GM23248 (cell line): ENCODE results near the gene ANKS1B. TPM values are rescaled to one million over a fixed set of nuclear protein-coding genes. Genes with fewer than 3 reads are reported as not detected.

Experiments used
- DNase-seq: peaks from one replicate; pipeline ENCODE4 v3.0.0-alpha.2; 2015
- H2AFZ ChIP-seq: fragments of 200-600 bp; sonication (generic); 2 replicates; pipeline ENCODE4 v1.6.1; 2016; ENCODE audit warnings: antibody characterized with exemption
- H3F3A ChIP-seq: fragments of 200-600 bp; sonication (generic); 2 replicates; pipeline ENCODE4 v1.6.1; 2016; ENCODE audit warnings: mild to moderate bottlenecking, antibody characterized with exemption, mixed run types; ENCODE audit not compliant: insufficient read depth
- H3K27ac ChIP-seq: fragments of 200-600 bp; sonication (generic); 2 replicates; pipeline ENCODE4 v1.5.1; 2016; ENCODE audit warnings: mild to moderate bottlenecking
- H3K27me3 ChIP-seq: fragments of 200-600 bp; sonication (generic); replicated peaks from 2 replicates; pipeline ENCODE4 v1.6.1; 2016; ENCODE audit warnings: mild to moderate bottlenecking; ENCODE audit not compliant: insufficient read depth
- H3K36me3 ChIP-seq: fragments of 200-600 bp; sonication (generic); 2 replicates; pipeline ENCODE4 v1.6.1; 2016; ENCODE audit warnings: low read depth, mild to moderate bottlenecking
- H3K4me1 ChIP-seq: fragments of 200-600 bp; sonication (generic); 2 replicates; pipeline ENCODE4 v1.6.1; 2016; ENCODE audit warnings: mild to moderate bottlenecking; ENCODE audit not compliant: insufficient read depth
- H3K4me2 ChIP-seq: fragments of 200-600 bp; sonication (generic); one replicate; pipeline ENCODE4 v1.6.1; 2016; ENCODE audit warnings: mild to moderate bottlenecking; ENCODE audit not compliant: unreplicated experiment
- H3K4me3 ChIP-seq: fragments of 200-600 bp; sonication (generic); 2 replicates; pipeline ENCODE4 v1.5.1; 2016; ENCODE audit warnings: mild to moderate bottlenecking
- H3K79me2 ChIP-seq: fragments of 200-600 bp; sonication (generic); 2 replicates; pipeline ENCODE4 v1.6.1; 2016; ENCODE audit warnings: mild to moderate bottlenecking; ENCODE audit not compliant: insufficient read depth
- H3K9ac ChIP-seq: fragments of 200-600 bp; sonication (generic); 2 replicates; pipeline ENCODE4 v1.6.1; 2016; ENCODE audit warnings: mild to moderate bottlenecking
- H3K9me2 ChIP-seq: fragments of 200-600 bp; sonication (generic); 2 replicates; pipeline ENCODE4 v1.6.1; 2016; ENCODE audit warnings: mixed run types, mild to moderate bottlenecking, moderate library complexity; ENCODE audit not compliant: insufficient read depth
- H3K9me3 ChIP-seq: fragments of 200-600 bp; sonication (generic); one replicate; pipeline ENCODE4 v1.6.1; 2017; ENCODE audit warnings: low read depth
- H4K20me1 ChIP-seq: fragments of 200-600 bp; sonication (generic); 2 replicates; pipeline ENCODE4 v1.6.0; 2016; ENCODE audit not compliant: insufficient read depth
- EZH2 ChIP-seq: fragments of 200-600 bp; sonication (generic); IDR thresholded peaks from 2 replicates; pipeline ENCODE4 v1.6.1; 2018; ENCODE audit warnings: antibody characterized with exemption, mild to moderate bottlenecking; ENCODE audit not compliant: insufficient read depth, poor library complexity, severe bottlenecking
- EZH2phosphoT487 ChIP-seq: fragments of 200-600 bp; sonication (generic); IDR thresholded peaks from 2 replicates; pipeline ENCODE4 v1.6.1; 2018; ENCODE audit warnings: antibody characterized with exemption, moderate library complexity, mild to moderate bottlenecking, low read depth; ENCODE audit not compliant: insufficient read depth
- WGBS, 2 experiments: methylation state at CpG; one replicate each; pipeline ENCODE4 v1.1.6; 2015 to 2017; ENCODE audit warnings: low lambda C conversion rate in 2 of 2, low coverage in 1 of 2; ENCODE audit errors: missing lambda C conversion rate in 2 of 2; 5-methylcytosine and 5-hydroxymethylcytosine counted together
- in situ Hi-C: fragments of 300-500 bp; cut with MboI; formaldehyde crosslinking; loops from 2 replicates; pipeline ENCODE4 v1.15.0; 2020
- polyA plus RNA-seq: library from polyadenylated mRNA; unstranded; fragments of >200 nt; fragmentation: Nextera tagmentation; extraction: Ambion mirVana; gene quantifications from 2 replicates; pipeline ENCODE4 v1.2.1, GENCODE V29; 2016
- total RNA-seq: library from RNA; depleted of rRNA; stranded (reverse); fragments of >200 nt; shearing (Covaris generic); gene quantifications from 2 replicates; pipeline ENCODE4 v1.2.3, GENCODE V29; 2014

The ANKS1B gene
- total and polyA plus RNA-seq, 2 experiments from 2014 or later = not detected

- WGBS, 2 experiments = 19 to 38% methylated on average over 1 of the region's 1 CpG
- in situ Hi-C loops = no loop called here
- H4K20me1 ChIP-seq = no peaks in the 10 kb centered on the region
- H3K27ac ChIP-seq = no peak overlapping the region
- H3K9ac ChIP-seq = no peak overlapping the region
- no peak overlapping the region for H2AFZ ChIP-seq
- H3K9me2 ChIP-seq = no peaks in the 10 kb centered on the region
- no peaks in the 10 kb centered on the region for H3F3A ChIP-seq
- no peak overlapping the region for H3K4me3 ChIP-seq
- no peak for TF ChIP-seq EZH2
- TF ChIP-seq EZH2phosphoT487 = no peak
- no peak overlapping the region for H3K4me2 ChIP-seq
- no peaks in the 10 kb centered on the region for H3K27me3 ChIP-seq
- no peaks in the 10 kb centered on the region for H3K4me1 ChIP-seq
- no peaks in the 10 kb centered on the region for H3K79me2 ChIP-seq
- no peaks in the 10 kb centered on the region for H3K9me3 ChIP-seq
- no peaks in the 10 kb centered on the region for H3K36me3 ChIP-seq
- DNase-seq = no peak
Observed at GRCh38 chr12:99311373-99311772, 673.4 kb downstream of the ANKS1B start.

DNA sequence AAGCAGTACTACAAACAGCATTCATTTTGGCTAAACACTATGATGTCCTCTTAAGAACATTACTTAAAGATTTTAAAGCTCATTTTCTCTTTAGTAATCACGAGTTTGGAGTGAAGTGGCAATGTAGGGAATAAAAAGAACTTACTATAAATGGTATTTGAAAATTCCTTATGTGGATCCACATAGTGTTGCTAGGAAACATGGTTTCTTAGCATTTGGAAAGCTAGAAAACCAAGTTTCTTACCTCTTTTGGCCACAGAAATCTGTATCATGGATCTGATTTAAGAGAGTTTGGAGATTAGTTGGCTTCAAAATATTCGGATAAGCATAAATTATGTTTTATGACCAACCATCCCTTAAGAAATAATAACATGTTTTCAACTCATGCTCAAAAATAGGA is 674.9 kb downstream of the ANKS1B start:
- in situ Hi-C loops = no loop called here
- no peaks in the 10 kb centered on the region for H3K79me2 ChIP-seq
- 13% methylated on average over 2 of the region's 2 CpGs for WGBS, 2 experiments
- no peak overlapping the region for H3K4me3 ChIP-seq
- no peaks in the 10 kb centered on the region for H3K4me1 ChIP-seq
- DNase-seq = no peak
- H3F3A ChIP-seq = no peaks in the 10 kb centered on the region
- H3K27me3 ChIP-seq = no peaks in the 10 kb centered on the region
- H3K27ac ChIP-seq = no peak overlapping the region
- no peaks in the 10 kb centered on the region for H3K9me2 ChIP-seq
- no peak for TF ChIP-seq EZH2phosphoT487
- no peak for TF ChIP-seq EZH2
- no peak overlapping the region for H3K9ac ChIP-seq
- H3K9me3 ChIP-seq = no peaks in the 10 kb centered on the region
- no peak overlapping the region for H2AFZ ChIP-seq
- no peaks in the 10 kb centered on the region for H4K20me1 ChIP-seq
- no peaks in the 10 kb centered on the region for H3K36me3 ChIP-seq
- H3K4me2 ChIP-seq = no peak overlapping the region

DNA sequence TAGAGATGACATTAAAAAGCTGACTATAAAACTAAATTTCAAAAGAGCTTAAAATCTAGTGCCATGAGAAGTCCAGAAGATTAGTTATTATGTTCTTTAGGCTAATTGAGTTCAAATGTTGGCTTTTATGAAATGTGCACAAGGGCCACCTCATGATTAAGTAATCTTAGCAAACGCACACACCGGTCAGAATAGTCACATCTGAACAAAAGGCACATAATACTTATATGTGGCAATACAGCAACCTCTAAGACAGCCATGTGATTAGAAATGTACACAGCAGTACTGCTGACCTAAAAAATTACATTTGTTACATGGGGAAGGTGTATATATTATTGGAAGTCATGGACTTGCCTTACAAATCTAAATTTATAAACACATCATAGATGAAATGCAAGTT is 681.9 kb downstream of the ANKS1B start:
- 0 to 3% methylated on average over 2 of the region's 2 CpGs for WGBS, 2 experiments
- no peak for DNase-seq
- TF ChIP-seq EZH2phosphoT487 (no peak), EZH2 (no peak)
- Histone ChIP-seq H3K4me2 (no peak overlapping the region), H3F3A (no peaks in the 10 kb centered on the region), H3K79me2 (no peaks in the 10 kb centered on the region), H3K27ac (no peak overlapping the region), H3K9me3 (no peaks in the 10 kb centered on the region), H3K9me2 (no peaks in the 10 kb centered on the region), H2AFZ (no peak overlapping the region), H3K27me3 (no peaks in the 10 kb centered on the region), H4K20me1 (no peaks in the 10 kb centered on the region), H3K4me1 (no peaks in the 10 kb centered on the region), H3K4me3 (no peak overlapping the region), H3K9ac (no peak overlapping the region), H3K36me3 (no peaks in the 10 kb centered on the region)
- in situ Hi-C loops = no loop called here

DNA sequence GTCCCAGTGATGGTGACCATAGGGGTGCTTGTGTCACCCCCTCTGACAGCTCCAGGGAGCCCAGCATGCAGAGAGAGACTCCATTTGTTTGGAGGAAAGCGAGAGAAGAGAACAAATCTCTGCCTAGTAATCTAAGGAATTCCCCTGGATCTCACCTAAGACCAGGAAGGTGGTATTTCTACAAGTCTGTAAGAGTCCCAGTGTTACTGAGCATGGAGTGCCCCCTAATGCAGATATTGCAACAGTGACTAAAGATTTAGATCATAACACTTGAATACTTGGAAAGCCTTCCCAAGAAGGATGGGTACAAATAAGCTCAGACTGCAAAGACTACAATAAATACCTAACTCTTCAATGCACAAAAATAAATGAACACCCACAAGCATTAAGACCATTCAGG is 697.6 kb downstream of the ANKS1B start:
- no peaks in the 10 kb centered on the region for H3K27me3 ChIP-seq
- 8 to 31% methylated on average over 1 of the region's 1 CpG for WGBS, 2 experiments
- no peaks in the 10 kb centered on the region for H3K9me3 ChIP-seq
- no peak overlapping the region for H3K27ac ChIP-seq
- no peaks in the 10 kb centered on the region for H3K79me2 ChIP-seq
- no peak overlapping the region for H3K4me2 ChIP-seq
- H3K4me1 ChIP-seq = no peaks in the 10 kb centered on the region
- no peaks in the 10 kb centered on the region for H3K36me3 ChIP-seq
- no peak overlapping the region for H2AFZ ChIP-seq
- in situ Hi-C loops = no loop called here
- H3K9me2 ChIP-seq = no peaks in the 10 kb centered on the region
- no peak overlapping the region for H3K4me3 ChIP-seq
- H4K20me1 ChIP-seq = no peaks in the 10 kb centered on the region
- no peak for DNase-seq
- no peak overlapping the region for H3K9ac ChIP-seq
- no peaks in the 10 kb centered on the region for H3F3A ChIP-seq
- TF ChIP-seq EZH2 = no peak
- TF ChIP-seq EZH2phosphoT487 = no peak

- WGBS, 2 experiments = 21 to 41% methylated on average over 1 of the region's 1 CpG
- H3K9me2 ChIP-seq = no peaks in the 10 kb centered on the region
- H3K27me3 ChIP-seq = no peaks in the 10 kb centered on the region
- no peaks in the 10 kb centered on the region for H3F3A ChIP-seq
- no peaks in the 10 kb centered on the region for H3K9me3 ChIP-seq
- no peaks in the 10 kb centered on the region for H4K20me1 ChIP-seq
- in situ Hi-C loops = no loop called here
- H3K4me3 ChIP-seq = no peak overlapping the region
- no peaks in the 10 kb centered on the region for H3K36me3 ChIP-seq
- no peaks in the 10 kb centered on the region for H3K4me1 ChIP-seq
- no peak overlapping the region for H3K4me2 ChIP-seq
- H3K9ac ChIP-seq = no peak overlapping the region
- no peak overlapping the region for H2AFZ ChIP-seq
- DNase-seq = no peak
- H3K27ac ChIP-seq = no peak overlapping the region
- no peaks in the 10 kb centered on the region for H3K79me2 ChIP-seq
- TF ChIP-seq EZH2phosphoT487 = no peak
- no peak for TF ChIP-seq EZH2
Observed at GRCh38 chr12:99284161-99284560, 700.6 kb downstream of the ANKS1B start.
